DMS114 treated with DMSO at 0.1 percent for 48 hours (cell line): ENCODE results near the gene LARGE1.

Experiments used
- DNase-seq: peaks from one replicate; lab custom pipeline; 2025; ENCODE audit not compliant: unreplicated experiment; lab: John Stamatoyannopoulos, UW

Gene LARGE1

DNA sequence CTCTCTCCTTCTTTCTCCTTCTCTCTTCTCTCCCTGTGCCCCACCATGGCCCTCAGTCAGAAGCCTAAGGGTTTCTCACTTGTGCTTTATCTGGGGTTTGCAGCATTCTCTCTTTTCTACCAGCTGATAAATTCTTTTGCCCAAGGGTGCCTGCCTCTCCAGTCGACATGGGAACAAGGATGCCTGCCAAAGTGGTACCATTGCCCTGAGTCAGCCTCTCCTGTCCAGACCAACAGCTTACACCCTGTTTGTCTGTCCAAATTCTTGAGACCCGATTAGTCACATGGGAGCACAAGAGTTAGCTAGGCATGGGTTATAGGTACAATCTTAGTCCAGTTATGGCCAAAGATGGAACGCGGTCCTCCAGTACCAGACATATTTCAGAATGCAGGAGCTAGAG lies 242.7 kb downstream of the LARGE1 start:
- DNase-seq: no peak

DNA sequence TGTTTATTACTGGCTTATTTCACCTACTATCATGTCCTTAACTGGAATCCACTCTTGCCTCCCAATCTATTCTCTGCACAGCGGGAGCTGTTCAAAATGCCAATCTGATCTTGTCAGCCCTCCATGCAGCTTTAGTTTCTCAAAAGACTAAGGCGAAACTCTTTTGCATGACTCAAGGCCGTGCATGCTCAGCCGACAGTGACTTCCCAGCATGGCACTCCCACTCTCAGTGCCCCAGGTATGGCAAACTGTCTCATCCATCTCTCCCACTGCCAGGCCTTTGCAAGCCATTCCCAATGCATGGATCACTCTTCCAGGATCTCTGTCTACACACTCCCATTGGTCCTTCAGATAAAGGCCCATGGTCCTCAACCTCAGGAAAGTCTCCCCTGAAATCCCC lies 245.9 kb downstream of the LARGE1 start:
- DNase-seq: no peak

DNA sequence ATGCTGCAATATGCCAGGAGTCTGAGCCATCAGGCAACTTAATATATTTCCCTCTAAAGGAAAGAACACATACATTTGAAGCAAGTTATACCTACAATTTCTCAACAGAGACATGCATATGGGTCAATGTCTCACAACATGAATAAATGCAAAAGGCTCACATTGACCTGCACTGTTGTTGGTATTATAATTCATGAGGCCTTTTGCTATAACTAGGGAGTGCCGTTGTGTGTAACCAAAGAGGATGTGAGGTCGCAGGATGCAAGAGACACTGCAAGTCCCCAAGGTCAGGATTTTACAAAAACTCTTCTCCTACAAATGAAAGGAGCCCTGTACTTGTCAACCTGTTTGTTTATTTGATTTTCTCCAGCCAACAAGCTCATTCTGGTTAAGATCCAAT lies 250.5 kb downstream of the LARGE1 start:
- DNase-seq: no peak

DNA sequence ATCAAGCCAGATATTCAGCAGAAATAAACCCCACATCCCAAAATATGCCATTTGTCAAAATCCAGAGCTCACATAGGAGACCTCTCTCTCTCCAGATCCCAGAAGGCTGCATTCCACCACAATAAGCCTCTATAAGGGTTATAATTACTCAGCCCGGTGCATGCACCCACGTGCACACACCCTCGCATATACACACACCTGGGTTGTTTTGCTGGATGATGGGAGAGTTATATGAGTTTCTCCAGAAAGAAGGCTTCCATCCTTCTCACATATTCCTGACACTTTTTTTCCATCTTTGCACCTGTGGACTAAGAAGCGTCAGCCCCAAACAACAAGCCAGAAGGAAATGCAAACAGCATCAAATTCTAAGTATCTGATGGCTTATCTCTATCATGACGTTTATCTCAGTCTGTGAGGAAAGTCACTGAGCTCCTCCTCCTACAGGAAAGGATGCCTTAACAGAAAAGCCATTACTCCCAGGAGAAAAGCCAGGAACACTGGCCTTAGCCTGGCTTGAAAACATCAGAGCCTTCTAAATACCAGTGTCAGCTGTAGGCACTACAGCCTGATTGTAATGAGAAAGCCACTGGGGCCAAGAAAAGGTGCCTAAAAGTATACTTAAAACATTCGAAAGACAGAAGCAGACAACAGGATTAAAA lies 253.2 kb downstream of the LARGE1 start:
- DNase-seq: no peak

DNA sequence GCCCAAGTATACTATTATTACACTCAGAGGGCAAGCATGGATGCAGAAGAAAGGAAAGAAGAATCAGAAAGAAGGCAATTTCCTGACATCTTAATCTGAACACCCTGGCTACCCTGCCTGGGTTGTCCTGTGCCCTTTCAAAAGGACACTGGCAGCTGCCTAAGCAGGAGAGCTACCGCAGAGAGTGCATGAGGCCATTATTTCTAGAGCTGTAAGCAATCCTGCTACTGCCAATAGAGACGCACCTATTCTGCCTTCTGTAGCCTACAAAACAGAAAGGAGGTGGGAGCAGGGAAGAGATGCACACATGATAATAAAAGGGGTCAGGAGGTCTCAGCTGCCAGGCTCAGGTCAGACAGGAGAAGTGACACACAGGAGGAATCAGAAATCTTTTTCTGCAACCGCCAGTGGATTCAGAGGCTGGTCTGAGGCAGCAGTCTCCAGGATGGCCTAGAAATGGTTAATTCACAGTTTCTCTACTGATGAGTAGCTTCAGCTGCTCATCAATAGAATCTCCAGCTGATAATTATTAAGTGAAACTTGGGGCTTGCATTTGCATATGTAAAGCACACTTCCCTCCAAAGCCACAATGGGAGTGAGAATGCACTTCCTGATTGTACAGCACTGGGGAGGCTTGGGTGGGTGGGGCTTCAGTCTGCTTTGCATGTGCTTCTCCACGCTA lies 253.9 kb downstream of the LARGE1 start:
- DNase-seq: no peak

DNA sequence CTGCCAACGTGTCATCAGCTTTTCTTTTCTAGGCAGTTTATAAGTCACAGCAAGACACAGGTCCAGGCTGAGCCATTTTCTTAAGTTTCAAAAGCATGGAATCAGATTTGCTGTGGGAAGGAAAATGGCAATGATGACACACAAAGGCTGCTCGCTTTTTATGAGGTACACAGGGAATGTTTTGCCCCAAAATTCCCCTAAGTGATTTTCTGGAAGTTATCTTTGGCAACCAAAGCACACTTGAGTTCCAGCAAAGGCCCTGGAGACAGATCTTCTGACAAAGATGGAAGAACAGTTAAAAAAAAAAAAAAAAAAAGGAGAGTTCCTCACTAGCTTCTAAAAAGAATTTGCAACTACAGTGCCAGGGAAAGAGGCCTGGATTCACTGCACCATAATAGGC lies 260.8 kb downstream of the LARGE1 start:
- no peak for DNase-seq

DNA sequence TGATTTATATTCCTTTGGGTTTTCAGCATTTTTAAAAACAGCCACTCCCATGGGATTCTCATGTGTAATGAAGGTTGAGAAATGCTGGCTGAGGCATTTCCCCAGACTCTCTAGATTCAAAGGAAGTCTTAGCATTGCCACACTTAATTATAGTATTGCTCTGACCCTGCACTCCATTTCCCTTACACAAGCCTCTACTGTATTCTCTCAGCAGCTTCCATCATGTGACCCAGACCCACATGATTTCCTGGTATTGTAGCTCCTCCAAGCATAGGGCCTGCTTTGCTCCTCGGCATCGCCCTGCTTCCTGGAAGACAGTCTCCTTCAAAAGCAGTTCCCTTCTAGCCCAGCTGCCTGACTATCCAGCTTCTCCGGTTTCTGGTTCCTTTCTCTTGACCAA lies 261.5 kb downstream of the LARGE1 start:
- DNase-seq: no peak

DNA sequence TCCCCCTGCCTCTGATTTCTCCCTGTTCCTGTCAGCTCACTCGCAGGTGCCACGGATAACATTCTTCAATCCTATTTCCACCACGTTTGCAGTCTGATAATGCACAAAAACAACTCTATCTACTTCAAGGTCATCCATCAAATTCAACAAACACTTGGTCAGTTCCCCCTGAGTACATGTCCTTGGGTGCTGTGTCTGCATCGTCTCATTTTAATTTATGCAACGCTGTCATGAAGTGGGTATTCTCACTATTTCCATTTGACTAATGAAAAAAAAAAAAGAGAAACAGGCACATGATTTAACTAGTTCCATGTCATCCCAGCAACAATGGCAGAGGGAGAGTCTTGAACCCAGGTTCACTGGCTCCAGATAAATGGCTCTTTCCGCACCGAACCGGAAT lies 262.6 kb downstream of the LARGE1 start:
- DNase-seq: no peak

DNA sequence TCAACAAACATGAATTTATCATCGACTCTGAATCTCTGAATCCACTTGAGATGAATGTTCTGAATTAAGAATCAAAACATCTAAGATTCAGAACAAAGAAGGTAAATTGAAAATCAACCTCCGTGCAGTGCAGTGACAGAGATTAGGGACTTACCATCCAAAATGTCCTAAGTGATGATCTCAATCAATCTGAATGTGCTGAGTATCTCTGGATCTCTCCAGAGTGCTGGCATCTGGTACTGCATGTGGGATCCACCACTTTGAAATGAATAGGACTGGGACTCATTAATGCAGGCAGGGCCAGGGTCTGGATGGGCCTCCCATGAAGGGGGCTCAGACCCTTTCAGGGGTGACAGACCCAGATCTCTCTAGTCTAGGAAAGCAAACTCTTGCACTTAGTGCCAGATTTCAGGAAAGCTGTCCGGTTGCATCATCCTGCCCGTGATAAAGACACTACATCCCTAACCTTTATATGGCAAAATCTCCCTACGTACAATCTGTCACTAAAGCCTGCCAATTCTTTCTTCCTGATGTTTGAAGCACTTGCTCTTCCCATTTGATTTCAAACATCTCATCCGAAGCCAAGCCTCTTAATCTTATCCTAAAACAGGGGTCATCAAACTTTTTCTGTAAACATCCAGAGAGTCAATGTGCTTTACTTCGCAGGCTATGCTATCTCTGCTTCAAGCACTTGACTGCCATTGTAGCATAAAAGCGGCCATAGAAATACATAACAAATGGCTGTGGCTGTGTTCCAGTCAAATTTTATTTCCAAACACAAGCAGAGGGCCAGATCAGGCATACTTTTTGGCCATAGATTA lies 263.3 kb downstream of the LARGE1 start:
- no peak for DNase-seq

DNA sequence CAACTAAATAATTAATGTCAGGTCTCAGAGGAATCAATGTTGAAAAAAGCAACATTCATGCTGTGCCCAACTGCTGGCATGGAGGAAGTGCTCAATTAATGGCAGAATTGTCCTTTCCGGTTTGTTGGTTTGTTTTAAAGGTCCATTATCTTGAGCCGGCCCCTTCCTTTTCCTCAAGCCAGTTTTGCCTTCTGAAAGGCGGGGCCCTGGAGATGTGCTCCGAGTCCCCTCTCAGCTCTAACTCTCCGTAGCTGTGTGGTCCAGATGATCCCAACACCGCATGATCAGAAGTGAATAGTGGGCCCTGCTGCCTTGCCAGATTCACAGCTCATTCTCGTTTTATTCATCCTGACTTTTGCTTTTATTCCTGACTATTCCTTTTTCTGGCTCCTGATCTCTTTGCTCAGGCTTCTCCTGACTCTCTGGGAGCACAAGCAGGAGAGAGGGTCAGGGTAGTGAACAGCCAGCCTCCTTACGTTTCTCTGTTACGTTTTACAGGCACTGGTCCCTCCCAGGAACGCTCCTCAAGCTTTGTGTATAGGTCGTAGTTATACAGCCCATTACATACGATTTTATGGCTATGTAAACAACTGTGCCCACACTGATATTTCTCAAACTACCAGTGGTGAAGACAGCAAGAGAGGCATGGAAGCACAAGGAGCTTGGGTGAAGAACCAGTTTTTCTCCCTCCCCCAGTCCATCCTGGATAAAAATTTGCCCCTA lies 265.9 kb downstream of the LARGE1 start:
- no peak for DNase-seq

DNA sequence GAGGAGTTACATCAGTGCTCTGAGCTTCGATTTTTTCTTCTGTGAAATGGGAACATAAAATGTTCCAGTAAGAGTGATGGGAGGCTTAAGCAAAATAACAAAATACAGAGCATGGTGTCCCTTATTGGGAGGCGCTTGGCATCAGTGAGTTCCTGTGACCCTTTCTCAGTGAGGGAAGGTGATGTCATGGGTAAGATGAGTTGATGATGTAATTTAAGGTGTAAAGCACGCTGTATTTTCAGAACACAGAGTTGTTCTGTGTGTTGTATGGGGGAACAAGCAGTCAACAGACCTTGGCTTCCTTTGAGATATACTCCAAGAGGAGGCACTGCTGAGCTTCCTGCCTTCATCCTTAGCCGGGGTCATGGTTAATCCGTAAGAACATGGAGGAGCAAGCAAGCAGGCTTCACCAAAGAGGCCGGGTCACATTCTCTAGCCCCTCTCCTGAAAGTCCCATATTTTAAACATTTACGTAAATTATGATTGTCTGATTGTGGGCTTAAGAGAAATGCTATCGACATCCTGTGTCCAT lies 266.7 kb downstream of the LARGE1 start:
- DNase-seq: no peak

DNA sequence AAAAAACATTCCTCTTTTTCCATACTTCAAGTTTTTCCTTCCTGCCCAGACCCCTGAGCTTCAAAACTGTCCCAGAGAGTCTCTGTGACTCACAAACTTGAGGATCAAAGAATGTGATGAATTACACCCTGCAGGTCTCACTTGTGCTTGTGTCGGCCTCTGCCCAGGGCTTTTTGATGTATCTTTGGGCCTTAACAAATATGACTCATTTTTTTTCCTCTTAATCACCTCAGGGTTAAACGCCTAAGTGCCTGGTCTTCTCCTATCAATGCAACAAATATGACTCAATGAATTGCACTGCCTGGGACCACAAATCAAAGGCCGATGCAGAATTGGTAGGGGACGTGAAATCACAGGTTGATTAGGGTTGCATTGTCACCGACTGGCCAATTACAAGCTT lies 267.7 kb downstream of the LARGE1 start:
- no peak for DNase-seq

DNA sequence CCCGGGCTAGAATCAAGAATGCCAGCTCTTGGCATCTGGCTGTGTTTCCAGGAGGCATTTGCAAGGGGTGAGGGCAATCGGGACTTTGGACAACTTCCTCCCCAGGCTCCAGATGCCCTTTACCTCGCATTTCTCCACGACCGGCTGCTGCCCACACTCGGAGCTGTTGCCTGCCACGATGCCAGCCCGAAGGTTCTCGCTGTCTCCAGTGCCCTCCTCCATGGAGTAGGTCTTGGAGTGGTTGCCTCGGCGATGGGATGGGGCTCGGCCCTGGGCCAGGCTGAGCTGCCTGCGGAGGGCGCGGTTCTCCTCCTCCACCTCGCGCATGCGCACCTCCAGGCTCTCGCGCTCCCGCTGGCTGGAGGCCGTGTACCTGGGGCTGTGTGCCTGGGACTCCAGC lies 270.0 kb downstream of the LARGE1 start:
- DNase-seq: no peak

DNA sequence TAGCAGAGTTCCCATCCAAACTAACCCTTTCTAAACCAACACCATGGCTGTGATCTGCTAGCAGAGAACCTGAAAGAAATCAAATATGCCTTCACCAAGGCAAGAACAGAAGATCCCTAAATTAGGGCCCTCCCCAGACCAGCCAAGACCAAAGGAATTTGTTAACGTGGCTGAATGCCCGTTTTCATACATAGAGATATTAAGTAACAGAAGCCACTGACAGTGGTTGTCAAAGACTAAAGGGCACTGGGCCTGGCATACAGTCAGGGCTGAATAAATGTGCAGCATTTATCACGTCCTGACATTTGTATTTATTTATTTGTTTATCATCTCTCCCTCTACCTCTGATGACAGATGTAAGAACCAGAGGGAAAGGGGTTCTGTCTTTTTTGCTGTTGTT lies 271.8 kb downstream of the LARGE1 start:
- no peak for DNase-seq

DNA sequence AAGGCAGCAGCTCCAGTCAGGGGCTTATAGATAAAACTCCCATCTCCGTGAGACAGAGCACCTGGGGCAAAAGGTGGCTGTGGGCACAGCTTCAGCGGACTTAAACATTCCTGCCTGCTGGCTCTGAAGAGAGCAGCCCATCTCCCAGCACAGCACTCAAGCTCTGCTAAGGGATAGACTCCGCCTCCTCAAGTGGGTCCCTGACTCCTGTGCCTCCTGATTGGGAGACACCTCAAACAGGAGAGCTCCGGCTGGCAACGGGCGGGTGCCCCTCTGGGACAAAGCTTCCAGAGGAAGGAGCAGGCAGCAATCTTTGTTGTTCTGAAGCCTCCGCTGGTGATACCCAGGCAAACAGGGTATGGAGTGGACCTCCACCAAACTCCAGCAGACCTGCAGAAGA lies 279.4 kb downstream of the LARGE1 start:
- DNase-seq: no peak

DNA sequence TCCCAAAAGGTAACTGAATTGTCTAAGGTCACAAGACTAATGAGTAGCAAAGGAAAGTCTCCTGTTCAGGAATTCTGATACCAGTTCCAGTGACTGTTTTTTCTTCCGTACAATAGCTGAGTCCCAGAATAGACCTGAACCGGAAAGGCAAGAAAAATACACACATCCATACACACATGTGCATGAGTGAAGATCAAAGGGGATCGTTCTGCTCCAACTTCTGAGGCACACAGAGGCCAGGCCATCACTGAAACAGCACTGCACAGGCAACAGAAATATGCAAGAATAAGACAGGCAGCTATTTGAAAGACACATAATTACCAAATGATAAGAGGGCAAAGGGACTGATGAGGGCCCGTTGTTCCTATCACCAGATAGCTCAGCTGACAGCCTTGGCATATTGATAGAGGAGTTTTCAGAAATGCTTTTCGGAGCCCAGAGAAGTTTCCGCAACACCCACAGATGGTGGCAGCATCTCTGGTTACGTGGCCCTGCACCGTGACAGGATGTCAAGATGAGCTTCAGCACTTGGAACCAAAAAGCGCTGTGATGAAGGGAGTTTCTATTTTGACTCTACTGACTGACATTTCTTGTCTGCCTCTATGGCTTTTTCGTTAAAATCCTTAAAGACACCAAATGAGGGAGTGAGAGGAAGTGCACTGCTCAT lies 280.6 kb downstream of the LARGE1 start:
- no peak for DNase-seq

DNA sequence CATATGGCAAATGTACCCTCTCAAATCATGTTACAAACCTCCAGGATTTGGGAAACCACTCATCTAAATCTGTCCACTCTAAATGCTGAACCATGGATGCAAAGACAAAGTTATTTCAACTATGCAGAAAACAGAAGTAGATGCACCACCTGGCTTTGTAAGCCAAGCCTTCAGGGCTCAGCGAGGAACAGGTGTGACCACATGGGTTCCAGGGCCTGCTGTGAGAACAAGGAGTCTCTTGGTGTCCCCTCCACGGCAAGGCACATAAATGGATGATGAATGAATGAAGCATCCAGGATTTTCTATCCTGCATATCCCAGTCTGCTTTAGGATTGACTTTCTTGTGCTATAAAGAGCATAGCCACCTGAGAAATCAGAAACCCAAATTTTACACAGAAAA lies 284.5 kb downstream of the LARGE1 start:
- no peak for DNase-seq

DNA sequence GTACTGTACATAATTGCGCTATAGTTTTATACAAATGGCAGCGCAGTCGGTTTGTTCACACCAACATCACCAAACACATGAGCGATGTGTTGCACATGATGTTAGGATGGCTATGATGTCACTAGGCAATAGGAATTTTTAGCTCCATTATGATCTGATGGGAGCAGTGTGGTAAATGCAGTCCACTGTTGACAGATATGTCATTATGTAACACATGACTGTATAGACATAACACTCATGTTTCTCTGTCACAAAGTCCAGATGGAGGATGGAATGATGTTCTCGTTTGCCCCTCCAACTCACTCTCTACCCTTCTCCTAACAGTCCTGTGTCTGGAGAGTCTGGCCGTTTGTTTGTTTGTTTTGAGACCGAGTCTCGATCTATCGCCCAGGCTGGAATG lies 288.5 kb downstream of the LARGE1 start:
- no peak for DNase-seq

DNA sequence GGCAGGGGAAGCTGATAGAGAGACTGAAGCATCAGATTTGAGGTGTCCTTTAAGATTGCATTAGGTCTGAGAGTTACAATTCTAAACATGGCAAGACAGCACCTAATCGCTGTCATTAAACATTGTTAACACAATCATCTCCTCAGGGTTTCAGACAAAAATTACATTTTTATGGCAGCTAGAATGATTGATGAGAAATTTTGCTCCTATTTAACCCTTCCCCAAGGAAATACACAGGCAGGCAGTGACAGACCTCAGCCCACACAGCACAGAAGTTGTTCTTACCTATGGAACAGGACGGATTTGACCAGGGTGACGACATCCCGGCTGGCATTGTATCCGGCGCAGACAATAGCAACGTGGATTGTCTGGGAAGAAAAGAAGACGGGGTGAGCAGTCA lies 294.3 kb downstream of the LARGE1 start:
- DNase-seq: no peak

DNA sequence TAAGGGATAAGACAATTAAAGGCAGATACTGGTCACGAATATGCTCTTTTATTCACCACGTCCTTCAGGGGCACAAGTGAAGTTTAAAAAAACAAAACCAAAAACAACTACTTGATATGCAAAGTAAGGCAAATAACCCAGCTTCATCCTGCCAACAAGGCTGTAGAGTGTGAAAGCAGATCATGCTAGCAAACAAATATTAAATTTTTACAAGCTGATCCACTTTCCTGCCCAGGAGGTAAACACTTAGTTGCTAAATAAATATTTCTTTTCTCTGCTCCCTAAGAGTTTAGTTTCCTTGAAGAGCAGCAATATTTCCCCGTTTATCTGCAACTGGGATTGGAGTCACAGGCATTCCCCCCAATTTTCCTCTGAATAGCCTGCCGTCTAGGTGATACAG lies 300.2 kb downstream of the LARGE1 start:
- DNase-seq: no peak

DNA sequence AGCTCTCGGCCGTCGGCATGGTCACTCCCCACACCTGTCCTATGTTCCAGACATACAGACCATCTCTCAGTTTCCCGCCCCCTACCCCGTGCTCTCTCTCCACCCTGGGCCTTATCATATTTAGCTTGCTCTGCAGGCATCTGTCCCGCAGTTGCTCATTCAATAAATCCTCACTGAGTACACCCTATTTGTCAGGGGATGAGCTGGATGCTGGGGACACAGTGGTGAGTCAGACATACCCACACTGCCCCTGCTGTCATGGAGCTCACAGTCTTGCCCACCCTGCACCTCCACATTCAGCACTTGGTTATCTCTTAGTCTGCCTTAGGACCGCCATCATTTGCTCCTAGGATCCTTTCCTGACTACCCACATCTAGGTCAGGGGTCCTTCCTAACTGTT lies 313.8 kb downstream of the LARGE1 start:
- no peak for DNase-seq
